NCI-H1092 (cell line): Measurements from ENCODE around the gene KLF1.
"Not testable (repeated sequence)": the region's sequence is repeated elsewhere in the genome, so short reads cannot be mapped to it uniquely, and the experiment has no call there.

Experiments
- DNase-seq: peaks from one replicate; lab custom pipeline; 2025; lab: John Stamatoyannopoulos, UW

The KLF1 gene

DNA sequence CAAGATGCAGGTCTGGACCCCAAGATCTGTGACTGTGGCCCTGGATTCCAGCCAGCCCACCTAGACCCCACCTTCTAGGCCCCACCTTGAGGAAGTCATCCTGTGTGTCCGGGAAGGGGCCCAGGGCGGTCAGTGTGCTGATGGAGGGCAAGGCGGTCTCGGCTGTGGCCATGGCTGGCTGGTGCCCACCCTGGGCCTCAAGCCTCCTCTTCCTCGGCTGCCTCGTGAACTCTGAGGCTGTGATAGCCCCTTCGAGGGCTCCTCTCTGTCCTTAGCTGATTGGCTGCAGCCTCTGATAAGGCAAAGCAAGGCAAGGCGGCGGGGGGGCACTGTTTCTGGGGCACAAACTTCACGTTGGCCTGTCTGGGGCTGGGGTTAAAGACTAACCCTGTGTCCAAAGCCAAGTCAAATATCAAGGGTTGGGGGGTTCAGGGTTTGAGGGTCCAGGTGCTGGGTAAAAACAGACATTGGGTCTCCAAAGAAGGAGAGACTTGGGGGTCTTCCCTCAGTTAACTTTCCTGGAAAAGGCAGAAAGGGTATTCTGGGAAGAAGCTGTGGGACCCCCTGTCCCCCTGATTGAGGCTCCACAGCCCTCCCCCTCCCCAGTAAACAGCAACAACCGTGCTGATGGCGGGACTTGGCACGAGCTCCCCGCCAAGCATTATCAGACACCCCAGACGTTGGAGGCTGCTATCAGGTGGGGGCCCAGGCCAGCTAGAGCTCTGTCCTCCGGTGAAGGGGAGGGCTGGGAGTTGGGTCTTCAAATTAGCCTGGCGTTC, at the start of gene KLF1:
TSS of gene KLF1 (minus strand) at position 233 of the 779 bp plus-strand sequence. CDS start at position 172, 61 bp downstream.
- DNase-seq = no peak

GRCh38 chr19:12936582-12936981, 49.6 kb upstream of the KLF1 start:
- DNase-seq = no peak

- DNase-seq = no peak
Measured at GRCh38 chr19:12935071-12935470, 48.1 kb upstream of the KLF1 start.

GRCh38 chr19:12933287-12934072, 46.5 kb upstream of the KLF1 start, which contains the start of gene FARSA:
Gene FARSA (minus strand): TSS chr19:12933711. CDS start chr19:12933696, 15 bp downstream.
- DNase-seq = peak; percentile 86

GRCh38 chr19:12932392-12933286, 45.6 kb upstream of the KLF1 start:
- DNase-seq = no peak

DNA sequence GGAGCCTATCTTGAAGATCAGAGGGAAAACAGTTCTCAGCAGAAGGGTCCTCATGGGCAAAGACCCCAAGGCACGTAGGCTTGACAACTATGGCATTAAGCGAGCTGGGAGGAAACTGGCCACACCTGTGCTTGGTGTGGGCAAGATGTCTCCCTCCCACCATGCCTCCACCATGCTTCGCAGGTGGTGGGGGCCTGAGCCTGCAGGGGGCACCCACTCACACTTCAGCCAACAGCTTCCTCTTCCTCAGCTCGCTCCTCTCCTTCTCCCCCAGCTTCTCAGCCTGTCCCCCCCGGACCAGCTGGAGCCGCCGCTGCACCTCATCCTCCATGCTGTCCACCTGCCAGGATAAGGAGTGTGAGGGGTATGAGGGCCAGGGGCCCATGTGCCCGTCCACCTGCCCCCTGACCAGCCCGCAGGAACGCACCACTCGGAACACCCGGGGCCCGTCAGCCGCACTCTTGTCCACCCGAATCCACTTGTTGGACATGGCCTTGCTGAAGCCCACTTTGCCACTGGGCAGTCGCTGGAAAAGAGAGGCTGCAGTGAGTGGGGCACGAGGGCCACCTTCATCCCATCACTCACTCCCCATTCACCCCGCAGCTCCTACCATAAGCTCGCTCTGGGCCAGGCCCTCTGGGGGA, 43.1 kb upstream of the KLF1 start:
- no peak for DNase-seq

DNA sequence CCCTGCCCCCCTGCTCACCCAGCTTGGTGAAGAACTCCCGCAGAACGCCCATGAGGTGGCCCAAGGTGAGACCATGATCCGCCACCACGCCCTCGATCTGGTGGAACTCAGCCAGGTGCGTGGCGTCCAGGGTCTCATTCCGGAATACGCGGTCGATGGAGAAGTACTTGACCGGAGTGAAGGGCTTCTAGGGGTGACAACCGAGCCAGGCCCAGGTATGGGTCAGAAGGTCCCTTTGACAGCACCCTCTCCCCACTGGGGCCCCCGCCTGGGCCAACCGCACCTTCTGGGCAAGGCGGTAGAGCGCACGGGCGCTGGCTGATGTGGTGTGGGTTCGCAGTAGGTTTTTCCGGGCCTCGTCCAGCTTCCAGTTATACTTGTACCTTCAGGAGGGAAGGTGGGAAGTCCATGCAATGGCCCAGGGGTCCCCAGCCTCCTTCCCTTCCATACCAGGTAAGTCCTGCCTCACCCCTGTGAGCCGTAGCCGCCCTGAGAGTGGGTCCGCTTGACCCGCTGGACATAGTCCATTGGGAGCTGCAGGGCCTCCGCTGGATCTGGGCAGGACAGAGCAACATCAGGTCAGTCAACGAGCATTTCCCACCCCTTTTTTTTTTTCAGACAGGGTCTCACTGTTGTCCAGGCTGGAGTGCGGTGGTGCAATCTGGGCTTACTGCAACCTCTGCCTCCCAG, 37.8 kb upstream of the KLF1 start:
- DNase-seq = no peak

DNA sequence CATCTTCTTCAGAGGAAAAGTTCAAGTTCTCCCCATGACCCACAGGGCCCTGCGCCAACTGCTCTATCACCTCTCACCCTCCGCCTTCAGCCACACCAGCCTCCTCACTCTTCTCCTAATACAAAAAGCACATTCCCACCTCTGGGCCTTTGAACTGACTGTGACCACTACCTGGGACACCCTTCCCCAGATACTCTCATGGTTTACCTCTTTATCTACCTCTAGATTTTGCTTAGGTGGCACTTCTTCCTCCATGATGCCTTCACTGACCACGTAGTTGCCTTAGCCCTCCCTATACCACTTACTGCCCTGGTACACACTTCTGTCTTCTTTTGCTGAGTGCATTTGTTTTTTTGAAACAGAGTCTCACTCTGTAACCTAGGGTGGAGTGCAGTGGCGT, 36.0 kb upstream of the KLF1 start:
- DNase-seq = no peak

- DNase-seq = no peak
Measured at GRCh38 chr19:12921047-12921446, 34.0 kb upstream of the KLF1 start.

GRCh38 chr19:12918253-12918652, 31.3 kb upstream of the KLF1 start:
- DNase-seq = no peak

DNA sequence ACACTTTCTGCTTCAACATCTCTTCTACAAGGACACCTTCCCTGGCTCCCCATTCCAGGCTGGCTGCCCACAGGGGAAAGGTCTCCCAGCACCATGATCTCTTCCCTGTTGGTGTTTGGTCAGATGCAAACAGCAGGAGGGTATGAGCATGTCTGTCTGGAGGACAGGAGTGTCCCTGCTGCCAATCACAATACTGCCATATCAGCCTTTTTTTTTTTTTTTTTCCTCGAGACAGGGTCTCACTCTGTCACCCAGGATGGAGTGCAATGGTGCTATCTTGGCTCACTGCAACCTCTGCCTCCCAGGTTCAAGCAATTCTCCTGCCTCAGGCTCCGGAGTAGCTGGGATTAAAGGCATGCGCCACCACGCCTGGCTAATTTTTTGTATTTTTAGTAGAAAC, 28.9 kb upstream of the KLF1 start:
- DNase-seq = not testable (repeated sequence)

- peak; percentile 52 for DNase-seq
Measured at GRCh38 chr19:12913851-12914690, 27.1 kb upstream of the KLF1 start.

GRCh38 chr19:12913011-12913561, 26.1 kb upstream of the KLF1 start:
- DNase-seq = peak; percentile 99

GRCh38 chr19:12912571-12912970, 25.6 kb upstream of the KLF1 start:
- DNase-seq = peak; percentile 96

DNA sequence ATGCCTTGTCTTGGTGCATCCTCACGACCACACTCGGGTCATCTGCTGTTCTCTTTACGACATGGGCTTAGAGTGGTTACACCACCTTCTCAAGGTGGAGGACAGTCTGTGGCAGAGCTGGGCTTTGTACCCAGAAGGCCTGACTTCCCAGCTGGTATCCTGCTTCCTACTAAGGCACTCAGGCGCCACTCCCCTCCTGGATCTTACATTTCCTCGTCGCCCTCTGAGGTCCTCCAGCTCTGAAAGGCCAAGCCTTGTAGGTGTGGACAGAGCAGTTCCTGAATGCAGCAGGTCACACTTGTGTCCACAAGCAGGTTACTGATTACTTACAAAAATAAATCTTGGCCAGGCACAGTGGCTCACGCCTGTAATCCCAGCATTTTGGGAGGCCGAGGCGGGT, 20.2 kb upstream of the KLF1 start:
- no peak for DNase-seq

GRCh38 chr19:12899891-12900518, 13.0 kb upstream of the KLF1 start:
- DNase-seq = no peak

DNA sequence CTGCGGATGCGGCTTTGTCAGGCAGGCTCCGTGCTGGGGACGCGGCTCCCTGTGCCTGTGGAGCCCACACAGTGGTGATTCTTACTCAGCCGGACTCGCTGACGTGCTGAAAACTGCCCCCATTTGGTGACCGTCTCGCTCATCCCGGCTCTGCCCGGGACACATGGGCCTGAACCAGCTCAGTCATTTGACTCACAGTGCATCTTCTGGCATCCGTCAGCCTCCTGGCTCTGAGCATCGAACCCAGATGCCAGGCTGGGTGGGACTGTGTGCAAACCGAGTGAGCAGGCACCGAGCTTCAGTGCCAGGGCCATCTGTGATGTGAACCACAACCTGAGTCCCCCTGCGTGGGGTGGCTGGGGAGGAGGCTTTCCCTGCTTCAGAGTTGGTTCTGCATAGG, 9.5 kb upstream of the KLF1 start:
- DNase-seq = no peak

- no peak for DNase-seq
Measured at GRCh38 chr19:12893582-12893981, 6.6 kb upstream of the KLF1 start.

GRCh38 chr19:12891553-12892021, 4.6 kb upstream of the KLF1 start:
- no peak for DNase-seq
